Bronchial epithelial cell (primary cell): ENCODE data around the gene ZNF554. TPM values are rescaled to one million over a fixed set of nuclear protein-coding genes. Genes with fewer than 3 reads are reported as not detected.
A peak's percentile ranks its signal among the peaks of the same experiment; 100 is the strongest.
"Not testable (repeated sequence)": the region's sequence is repeated elsewhere in the genome, so short reads cannot be mapped to it uniquely, and the experiment has no call there.

Source experiments
- DNase-seq: peaks from one replicate; pipeline ENCODE4 v3.0.0-alpha.2; 2010; ENCODE audit warnings: low read depth
- FAIRE-seq: peaks from 2 replicates; lab custom pipeline; 2011; peaks lifted over from hg19 to GRCh38; lab: Jason Lieb, UNC
- H3K27me3 ChIP-seq: 2 replicates; pipeline ENCODE4 v1.5.1; 2011; ENCODE audit warnings: low read length; ENCODE audit not compliant: control insufficient read depth, insufficient read depth
- H3K36me3 ChIP-seq: 2 replicates; pipeline ENCODE4 v1.5.1; 2011; ENCODE audit warnings: low read length; ENCODE audit not compliant: control insufficient read depth, insufficient read depth
- H3K4me3 ChIP-seq: 2 replicates; pipeline ENCODE4 v1.5.1; 2011; ENCODE audit warnings: mild to moderate bottlenecking, low read depth, low read length, control low read depth
- CTCF ChIP-seq: IDR thresholded peaks from 2 replicates; pipeline ENCODE4 v1.5.1; 2011; ENCODE audit warnings: mild to moderate bottlenecking, moderate library complexity, low read length, control low read depth, inconsistent platforms; ENCODE audit not compliant: insufficient read depth, severe bottlenecking
- total RNA-seq: library from RNA; depleted of rRNA; stranded (reverse); fragments of >200 nt; gene quantifications from 2 replicates; pipeline ENCODE4 v1.2.1, GENCODE V29; 2014

ZNF554 gene
- total RNA-seq, 1 donor from 2014 or later = 3.9 TPM

GRCh38 chr19:2816641-2817040 is 3.0 kb upstream of the ZNF554 start:
- Histone ChIP-seq H3K4me3 (no peak overlapping the region), H3K27me3 (no peaks in the 10 kb centered on the region), H3K36me3 (peaks cover 8% of the 10 kb centered on the region)
- no peak for DNase-seq
- TF ChIP-seq CTCF = no peak
- no peak for FAIRE-seq

GRCh38 chr19:2817237-2817829 is 2.3 kb upstream of the ZNF554 start:
- H3K36me3 ChIP-seq, FAIRE-seq, H3K27me3 ChIP-seq, H3K4me3 ChIP-seq: not testable (repeated sequence)
- peak; percentile 51 for DNase-seq

GRCh38 chr19:2820112-2820702 is 539 bp downstream of the ZNF554 start:
- Histone ChIP-seq H3K4me3 (peak overlapping the region; percentile 80), H3K27me3 (no peaks in the 10 kb centered on the region), H3K36me3 (no peaks in the 10 kb centered on the region)
- FAIRE-seq = no peak
- no peak for TF ChIP-seq CTCF
- DNase-seq = no peak

DNA sequence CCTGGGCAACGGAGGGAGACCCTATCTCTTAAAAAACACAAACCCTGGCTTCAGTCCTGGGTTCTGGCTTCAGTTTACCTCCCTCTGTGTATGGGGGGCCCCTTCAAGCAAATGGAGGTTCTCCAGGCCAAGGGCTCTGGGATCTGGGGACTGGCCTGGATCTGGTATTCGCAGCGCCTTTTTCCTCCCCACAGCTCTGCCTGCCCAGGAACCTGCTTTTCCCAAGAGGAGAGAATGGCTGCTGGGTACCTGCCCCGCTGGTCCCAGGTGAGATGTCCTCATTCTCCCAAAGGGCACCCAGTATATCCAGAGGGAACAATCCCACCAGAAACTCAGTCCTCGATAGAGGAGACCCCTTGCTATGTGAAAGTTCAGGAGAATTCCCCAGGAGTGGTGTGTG is 3.2 kb downstream of the ZNF554 start:
- H3K36me3 ChIP-seq = no peaks in the 10 kb centered on the region
- FAIRE-seq = no peak
- no peak for DNase-seq
- H3K27me3 ChIP-seq = no peaks in the 10 kb centered on the region
- TF ChIP-seq CTCF = no peak
- no peak overlapping the region for H3K4me3 ChIP-seq

GRCh38 chr19:2823646-2824045 is 4.0 kb downstream of the ZNF554 start:
- FAIRE-seq = no peak
- DNase-seq = no peak

DNA sequence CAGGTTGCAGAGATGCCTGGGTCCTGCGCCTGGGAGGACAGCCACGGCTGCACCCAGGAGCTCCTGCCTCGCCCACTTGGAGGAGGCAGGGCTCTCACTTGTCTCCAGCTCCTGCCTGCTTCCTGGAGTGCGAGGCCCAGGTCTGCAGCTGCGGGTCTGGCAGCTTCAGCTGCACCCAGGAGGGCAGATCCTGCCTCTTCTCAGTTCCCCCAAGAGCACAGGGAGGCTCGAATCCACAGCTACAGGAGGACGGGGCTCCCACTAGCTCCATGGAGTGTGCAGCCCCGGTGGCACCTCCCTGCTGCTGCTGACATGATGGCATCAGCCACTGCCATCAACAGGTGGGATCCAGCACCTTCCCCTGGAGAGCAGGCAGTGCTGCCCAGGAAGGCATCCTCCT is 4.5 kb downstream of the ZNF554 start:
- FAIRE-seq (peak; percentile 36), DNase-seq (no peak)
- Histone ChIP-seq H3K36me3 (no peaks in the 10 kb centered on the region), H3K4me3 (no peak overlapping the region), H3K27me3 (no peaks in the 10 kb centered on the region)
- TF ChIP-seq CTCF = no peak

More at GRCh38 chr19:2823646-2824045, 4.0 kb downstream of the ZNF554 start:
- Histone ChIP-seq H3K36me3 (no peaks in the 10 kb centered on the region), H3K27me3 (no peaks in the 10 kb centered on the region), H3K4me3 (no peak overlapping the region)
- no peak for TF ChIP-seq CTCF
